IPS DF 19.7 (cell line): ENCODE results near the gene KLRB1.
"Not testable (repeated sequence)": the region's sequence is repeated elsewhere in the genome, so short reads cannot be mapped to it uniquely, and the experiment has no call there.

Experiments used
- DNase-seq: peaks from one replicate; pipeline ENCODE4 v3.0.0-alpha.2; 2013; ENCODE audit warnings: low read depth, low spot score

The KLRB1 gene

GRCh38 chr12:9619411-9620179 lies 11.9 kb upstream of the KLRB1 start:
- DNase-seq: no peak

DNA sequence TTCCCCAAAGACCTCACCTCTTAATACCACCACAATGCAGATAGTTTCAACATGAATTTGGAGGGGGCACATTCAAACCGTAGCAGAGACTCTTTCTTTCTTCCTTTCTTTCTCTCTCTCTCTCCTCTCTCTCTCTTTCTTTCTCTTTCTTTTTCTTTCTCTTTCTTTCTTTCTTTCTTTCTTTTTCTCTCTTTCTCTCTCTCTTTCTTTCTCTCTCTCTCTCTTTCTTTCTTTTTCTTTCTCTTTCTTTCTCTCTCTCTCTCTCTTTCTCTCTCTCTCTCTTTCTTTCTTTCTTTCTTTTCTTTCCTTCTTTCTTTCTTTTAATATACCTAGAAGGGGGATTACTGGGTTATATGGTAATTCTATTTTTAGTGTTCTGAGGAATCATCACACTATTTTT lies 11.2 kb upstream of the KLRB1 start:
- not testable (repeated sequence) for DNase-seq

DNA sequence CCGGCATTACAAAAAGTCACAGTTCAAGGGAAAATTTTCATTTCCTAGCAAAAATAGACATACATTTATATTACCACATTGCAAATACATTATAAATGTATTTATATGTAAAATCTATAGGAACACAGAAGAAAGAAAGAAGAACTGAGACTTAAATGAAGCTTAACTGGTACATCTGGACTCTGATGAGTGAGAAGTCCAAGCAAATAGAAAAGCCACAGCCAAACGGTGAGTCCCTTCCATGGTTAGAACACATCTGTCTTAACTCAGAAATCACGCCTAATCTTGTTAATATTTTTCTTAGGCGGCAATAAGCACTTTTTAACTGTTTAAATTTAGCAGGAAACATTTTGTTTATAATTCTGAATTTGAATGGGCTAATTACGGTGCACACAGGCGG lies 9.4 kb upstream of the KLRB1 start:
- DNase-seq: no peak

DNA sequence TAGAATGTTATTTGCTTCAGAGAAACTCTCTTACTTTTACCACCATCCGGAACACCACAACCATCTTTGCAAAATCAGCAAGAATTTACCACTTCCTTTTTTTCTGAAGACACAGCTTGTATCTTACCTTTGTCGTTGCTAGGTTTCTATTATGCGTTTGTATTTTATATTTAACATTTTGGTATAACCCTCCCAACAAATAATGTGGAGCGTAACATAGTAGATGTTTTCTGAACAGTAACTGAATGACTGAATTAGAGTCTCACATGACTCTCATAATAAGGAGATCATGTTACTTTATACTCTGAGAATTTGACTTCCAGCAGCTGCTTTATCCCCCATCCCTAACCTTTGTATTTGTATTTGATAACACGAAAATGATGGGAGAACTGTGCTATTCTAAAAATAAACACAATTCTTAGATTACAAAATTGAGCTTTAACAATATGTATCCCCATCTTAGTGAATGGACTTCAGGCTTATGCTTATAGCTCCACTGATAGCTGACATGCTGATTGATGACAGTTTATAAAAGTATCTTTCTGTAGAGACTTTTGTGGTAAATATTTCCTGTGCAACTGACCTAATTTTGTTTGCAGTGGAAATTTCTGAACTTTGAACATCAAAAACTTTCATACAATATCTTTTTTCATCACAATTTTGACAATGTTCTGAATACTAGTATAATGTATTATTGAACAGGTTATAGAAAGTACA lies 7.9 kb upstream of the KLRB1 start:
- no peak for DNase-seq

DNA sequence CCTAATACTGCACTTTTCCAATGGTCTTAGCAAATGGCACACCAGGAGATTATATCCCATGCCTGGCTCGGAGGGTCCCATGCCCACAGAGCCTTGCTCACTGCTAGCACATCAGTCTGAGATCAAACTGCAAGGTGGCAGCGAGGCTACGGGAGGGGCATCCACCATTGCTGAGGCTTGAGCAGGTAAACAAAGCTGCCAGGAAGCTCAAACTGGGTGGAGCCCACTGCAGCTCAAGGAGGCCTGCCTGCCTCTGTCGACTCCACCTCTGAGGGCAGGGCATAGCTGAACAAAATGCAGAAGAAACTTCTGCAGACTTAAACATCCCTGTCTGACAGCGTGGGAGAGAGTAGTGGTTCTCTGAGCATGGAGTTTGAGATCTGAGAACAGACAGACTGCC lies 2.9 kb upstream of the KLRB1 start:
- DNase-seq: not testable (repeated sequence)

DNA sequence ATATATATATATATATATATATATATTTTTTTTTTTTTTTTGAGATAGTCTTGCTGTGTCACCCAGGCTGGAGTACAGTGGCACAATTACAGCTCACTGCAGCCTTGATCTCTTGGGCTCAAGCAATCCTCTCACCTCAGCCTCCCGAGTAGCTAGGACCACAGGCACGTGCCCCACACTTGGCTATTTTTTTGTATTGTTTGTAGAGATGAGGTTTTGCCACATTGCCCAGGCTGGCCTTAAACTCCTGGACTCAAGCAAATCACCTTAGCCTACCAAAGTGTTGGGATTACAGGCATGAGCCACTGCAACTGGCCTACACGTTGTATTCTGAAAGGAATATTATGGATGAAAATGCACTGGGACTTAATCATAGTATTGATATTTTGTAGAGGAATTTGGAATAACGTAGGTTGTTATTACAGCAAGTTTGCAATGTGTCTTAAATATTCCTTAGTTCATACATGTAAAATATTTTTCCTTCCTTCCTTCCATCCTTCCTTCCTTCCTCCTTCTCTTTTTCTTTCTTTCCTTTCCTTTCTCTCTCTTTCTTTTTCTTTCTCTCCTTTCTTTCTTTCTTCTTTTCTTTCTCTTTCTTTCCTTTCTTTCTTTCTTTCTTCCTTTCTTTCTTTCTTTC lies 862 bp downstream of the KLRB1 start:
- DNase-seq: no peak

DNA sequence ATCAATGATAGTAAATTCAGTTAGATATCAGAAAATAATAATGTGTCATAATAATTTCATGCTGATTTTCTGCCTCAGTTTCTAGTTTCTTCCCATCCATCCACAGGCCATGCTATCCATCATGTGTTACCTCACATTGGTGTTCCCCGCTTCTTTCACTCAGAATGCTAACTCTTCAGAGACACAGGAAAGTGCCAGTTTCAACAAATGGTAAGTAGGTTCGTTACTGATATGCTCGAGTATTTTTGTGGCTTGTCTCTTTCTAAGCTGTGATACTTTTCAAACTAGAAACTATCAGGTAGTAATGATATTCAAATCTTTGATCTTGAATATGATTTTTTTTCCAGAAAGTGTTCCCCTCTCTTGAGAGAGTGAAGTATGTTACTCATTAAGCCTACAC lies 1.5 kb downstream of the KLRB1 start:
- DNase-seq: no peak

GRCh38 chr12:9605483-9605882 lies 2.2 kb downstream of the KLRB1 start:
- no peak for DNase-seq

GRCh38 chr12:9604287-9604686 lies 3.4 kb downstream of the KLRB1 start:
- DNase-seq: no peak

- not testable (repeated sequence) for DNase-seq
These were observed 7.3 kb downstream of the KLRB1 start for GRCh38 chr12:9600426-9600825.

DNA sequence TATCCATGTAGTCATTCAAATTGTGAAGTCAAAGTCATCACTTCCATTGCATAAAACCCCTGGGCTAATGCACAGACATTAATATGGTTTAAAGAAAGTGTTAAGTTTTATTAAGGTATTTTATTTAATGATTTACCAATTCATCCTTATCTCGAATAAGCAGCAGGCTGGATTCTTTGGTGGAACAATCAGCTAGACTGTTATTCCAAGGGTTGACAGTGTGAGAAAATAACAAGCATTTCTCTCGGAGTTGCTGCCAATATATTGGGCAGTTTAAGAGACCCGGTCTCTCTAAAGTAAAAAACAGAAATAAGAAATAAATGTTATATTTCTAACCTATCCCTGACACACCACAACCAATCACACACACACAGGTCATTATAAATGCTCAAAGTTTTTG lies 9.4 kb downstream of the KLRB1 start:
- no peak for DNase-seq

- no peak for DNase-seq
These were observed 10.4 kb downstream of the KLRB1 start for GRCh38 chr12:9597365-9597764.

DNA sequence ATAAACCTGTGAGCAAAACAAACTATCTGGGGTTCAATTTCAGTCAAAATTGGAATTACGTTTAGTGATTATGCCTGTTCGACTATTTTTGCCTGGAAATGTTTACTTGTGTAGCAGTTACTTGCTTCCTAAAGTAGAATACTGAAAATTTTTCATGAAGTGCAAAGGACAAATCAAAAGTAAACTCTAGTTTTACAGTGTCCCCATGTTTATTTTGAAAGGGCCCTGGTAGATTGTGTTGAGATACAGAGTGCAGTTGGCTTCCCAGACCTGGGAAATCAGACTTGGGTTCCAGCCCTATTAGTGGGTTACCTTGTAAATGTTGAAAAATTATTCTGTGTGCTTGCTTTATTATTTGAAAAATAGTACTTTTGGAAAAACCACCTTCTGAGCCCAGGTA lies 17.3 kb downstream of the KLRB1 start:
- no peak for DNase-seq

DNA sequence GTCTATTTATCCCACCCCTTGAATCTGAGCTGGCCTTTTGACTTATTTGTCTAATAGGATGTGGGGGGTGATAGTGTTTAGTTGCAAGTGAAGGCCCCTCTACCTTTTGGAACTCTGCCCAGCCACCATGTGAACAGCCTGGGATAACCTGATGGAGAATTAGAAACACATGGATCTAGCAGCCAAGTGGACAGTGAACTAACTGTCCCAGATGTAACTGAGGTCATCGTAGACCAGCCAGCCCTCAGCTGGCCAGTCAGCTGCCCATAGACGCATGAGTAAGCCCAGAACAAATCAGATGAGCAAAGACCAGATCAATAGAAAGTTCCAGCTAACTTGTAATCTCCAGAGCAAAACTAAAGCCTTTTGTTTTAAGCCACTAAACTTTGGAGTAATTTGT lies 19.0 kb downstream of the KLRB1 start:
- DNase-seq: no peak

DNA sequence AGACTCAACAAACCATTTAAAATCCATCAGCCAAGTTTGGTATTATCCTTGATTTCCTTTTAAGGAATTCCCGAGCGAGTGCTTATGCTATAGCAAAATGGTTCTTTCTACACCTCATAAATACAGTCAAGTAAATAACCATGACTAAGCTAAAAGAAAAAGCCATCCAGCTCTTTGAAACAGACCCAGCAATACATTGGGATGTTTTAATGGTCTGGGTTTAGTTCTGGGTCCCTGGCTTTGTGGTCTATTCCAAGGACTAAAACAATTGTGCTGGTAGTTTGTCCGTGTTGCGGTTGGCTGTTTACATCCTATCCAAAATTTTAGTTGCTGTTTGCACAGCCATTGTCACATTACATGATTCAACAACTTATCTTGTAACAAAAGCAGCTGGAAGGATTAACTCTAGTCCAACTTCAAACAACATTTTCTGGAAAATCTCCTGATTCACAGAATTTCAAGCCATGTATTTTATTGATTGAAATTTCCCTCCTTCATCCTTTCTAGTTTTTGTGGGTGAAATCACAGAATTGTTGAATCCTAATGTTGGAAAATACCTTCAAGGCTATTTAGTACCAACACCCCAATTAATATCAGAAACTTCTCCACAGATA lies 19.6 kb downstream of the KLRB1 start:
- DNase-seq: no peak

GRCh38 chr12:9577729-9578128 lies 30.0 kb downstream of the KLRB1 start:
- not testable (repeated sequence) for DNase-seq

- DNase-seq: not testable (repeated sequence)
These were observed 40.6 kb downstream of the KLRB1 start for GRCh38 chr12:9567151-9567550.

DNA sequence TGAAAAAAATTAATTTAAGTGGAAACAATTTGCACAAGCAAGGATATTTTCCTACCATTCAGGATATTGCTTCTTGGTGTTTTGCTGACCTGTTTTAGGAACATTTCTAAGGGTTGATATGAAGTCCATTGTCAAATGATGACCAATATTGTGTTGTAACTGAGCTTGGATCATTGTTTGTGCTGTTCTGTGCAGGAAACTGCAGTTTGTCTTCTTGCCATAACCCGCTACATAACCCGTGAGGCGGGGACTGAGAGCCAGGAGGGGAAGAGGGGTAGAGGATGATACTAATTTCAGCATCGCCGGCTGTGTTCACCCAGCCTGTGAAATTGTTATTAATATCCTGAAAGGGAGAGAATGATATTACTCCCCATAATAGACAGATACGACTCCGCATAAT lies 41.6 kb downstream of the KLRB1 start:
- DNase-seq: not testable (repeated sequence)

GRCh38 chr12:9564418-9564817 lies 43.3 kb downstream of the KLRB1 start:
- not testable (repeated sequence) for DNase-seq

- DNase-seq: not testable (repeated sequence)
These were observed 44.8 kb downstream of the KLRB1 start for GRCh38 chr12:9562841-9563453.

GRCh38 chr12:9545489-9545888 lies 62.2 kb downstream of the KLRB1 start:
- DNase-seq: not testable (repeated sequence)
